NCI-H524 treated with DMSO at 0.1 percent for 48 hours (cell line): ENCODE measurements around the gene BRAT1.
A peak's percentile ranks its signal among the peaks of the same experiment; 100 is the strongest.
"Not testable (repeated sequence)": the region's sequence is repeated elsewhere in the genome, so short reads cannot be mapped to it uniquely, and the experiment has no call there.

Experiments used
- DNase-seq: peaks from one replicate; lab custom pipeline; 2025; lab: John Stamatoyannopoulos, UW

Gene BRAT1

GRCh38 chr7:2555121-2556052, at the start of gene BRAT1:
TSS of gene BRAT1 (minus strand) at chr7:2555524. CDS start at chr7:2554431, 1,093 bp downstream.
- peak; percentile 74 for DNase-seq

- DNase-seq: no peak
These were observed 49.4 kb upstream of the BRAT1 start for GRCh38 chr7:2604608-2605174.

- DNase-seq: no peak
These were observed 48.0 kb upstream of the BRAT1 start for GRCh38 chr7:2603044-2603965.

GRCh38 chr7:2602406-2603043, 47.2 kb upstream of the BRAT1 start:
- DNase-seq: no peak

GRCh38 chr7:2601907-2602306, 46.6 kb upstream of the BRAT1 start:
- DNase-seq: no peak

- no peak for DNase-seq
These were observed 45.7 kb upstream of the BRAT1 start for GRCh38 chr7:2601065-2601464.

GRCh38 chr7:2598154-2598823, 43.0 kb upstream of the BRAT1 start:
- no peak for DNase-seq

GRCh38 chr7:2597273-2597640, 41.9 kb upstream of the BRAT1 start:
- DNase-seq: no peak

GRCh38 chr7:2596464-2597272, 41.3 kb upstream of the BRAT1 start:
- no peak for DNase-seq

GRCh38 chr7:2595258-2595860, 40.0 kb upstream of the BRAT1 start:
- no peak for DNase-seq

- DNase-seq: no peak
These were observed 39.3 kb upstream of the BRAT1 start for GRCh38 chr7:2594599-2594998.

GRCh38 chr7:2593036-2593727, 37.9 kb upstream of the BRAT1 start:
- no peak for DNase-seq

GRCh38 chr7:2592375-2592865, 37.1 kb upstream of the BRAT1 start:
- no peak for DNase-seq

GRCh38 chr7:2589941-2590340, 34.6 kb upstream of the BRAT1 start:
- not testable (repeated sequence) for DNase-seq

GRCh38 chr7:2589341-2589740, 34.0 kb upstream of the BRAT1 start:
- DNase-seq: no peak

GRCh38 chr7:2587778-2588177, 32.5 kb upstream of the BRAT1 start:
- no peak for DNase-seq

- DNase-seq: no peak
These were observed 31.8 kb upstream of the BRAT1 start for GRCh38 chr7:2587134-2587533.

- no peak for DNase-seq
These were observed 31.1 kb upstream of the BRAT1 start for GRCh38 chr7:2586326-2587020.

- DNase-seq: no peak
These were observed 30.1 kb upstream of the BRAT1 start for GRCh38 chr7:2585446-2585845.
